ENCODE data around the gene ITPR2.
"Not testable (repeated sequence)": the region's sequence is repeated elsewhere in the genome, so short reads cannot be mapped to it uniquely, and the experiment has no call there.

ITPR2 gene

GRCh38 chr12:26314103-26314502, 518.9 kb downstream of the ITPR2 start:
- H3K27ac ChIP-seq, H3K4me3 ChIP-seq: not testable (repeated sequence)

GRCh38 chr12:26310489-26310888, 522.5 kb downstream of the ITPR2 start:
- not testable (repeated sequence) for H3K4me3 ChIP-seq, H3K27ac ChIP-seq

GRCh38 chr12:26309634-26310033, 523.4 kb downstream of the ITPR2 start:
- H3K27ac ChIP-seq: no peak overlapping the region

GRCh38 chr12:26304273-26304672, 528.7 kb downstream of the ITPR2 start:
- no peak overlapping the region for H3K27ac ChIP-seq
- no peak overlapping the region for H3K4me3 ChIP-seq

More at GRCh38 chr12:26309634-26310033, 523.4 kb downstream of the ITPR2 start:
- H3K4me3 ChIP-seq: no peak overlapping the region

- H3K27ac ChIP-seq: no peak overlapping the region
- H3K4me3 ChIP-seq: no peak overlapping the region
Measured at GRCh38 chr12:26303418-26303817, 529.6 kb downstream of the ITPR2 start.

- no peak overlapping the region for H3K27ac ChIP-seq
- no peak overlapping the region for H3K4me3 ChIP-seq
Measured at GRCh38 chr12:26302776-26303175, 530.2 kb downstream of the ITPR2 start.

- peak overlapping the region in 13 of 21 experiments; percentile 19 to 76 (median 48) for H3K27ac ChIP-seq
- no peak overlapping the region for H3K4me3 ChIP-seq
Measured at GRCh38 chr12:26299751-26300150, 533.2 kb downstream of the ITPR2 start.

GRCh38 chr12:26298785-26299621, 534.0 kb downstream of the ITPR2 start:
- H3K27ac ChIP-seq: peak overlapping the region in 16 of 21 experiments; percentile 19 to 76 (median 60)
- H3K4me3 ChIP-seq: peak overlapping the region in 1 of 7 experiments; percentile 12

- Histone ChIP-seq H3K4me3 (no peak overlapping the region), H3K27ac (peak overlapping the region in 3 of 21 experiments; percentile 17 to 69 (median 52))
Measured at GRCh38 chr12:26297396-26298070, 535.5 kb downstream of the ITPR2 start.

GRCh38 chr12:26295001-26295400, 538.0 kb downstream of the ITPR2 start:
- H3K27ac ChIP-seq: no peak overlapping the region
- no peak overlapping the region for H3K4me3 ChIP-seq

GRCh38 chr12:26293612-26294011, 539.4 kb downstream of the ITPR2 start:
- no peak overlapping the region for H3K27ac ChIP-seq
- H3K4me3 ChIP-seq: no peak overlapping the region

GRCh38 chr12:26292596-26292995, 540.4 kb downstream of the ITPR2 start:
- no peak overlapping the region for H3K27ac ChIP-seq
- H3K4me3 ChIP-seq: no peak overlapping the region

GRCh38 chr12:26290565-26290964, 542.4 kb downstream of the ITPR2 start:
- Histone ChIP-seq H3K4me3 (no peak overlapping the region), H3K27ac (no peak overlapping the region)

GRCh38 chr12:26287671-26288381, 545.2 kb downstream of the ITPR2 start:
- H3K4me3 ChIP-seq: no peak overlapping the region
- H3K27ac ChIP-seq: peak overlapping the region in 17 of 21 experiments; percentile 11 to 85 (median 58)
